WTC11 (cell line): ENCODE data around the gene FUT6. TPM values are rescaled to one million over a fixed set of nuclear protein-coding genes. Genes with fewer than 3 reads are reported as not detected.

Experiments
- ATAC-seq: fragments of 200-7000 bp; cut with Tn5 transposase; 2 replicates; pipeline ENCODE4 v1.10.0; 2021; ENCODE audit warnings: mild to moderate bottlenecking, moderate library complexity
- CTCF ChIA-PET: fragments of 300-600 bp; sonication (Branson Sonifier 250); formaldehyde crosslinking; loops from one replicate; lab custom pipeline; 2021; ENCODE audit warnings: antibody characterized with exemption; lab: Charles Lee
- POLR2A ChIA-PET: fragments of 350-600 bp; sonication (Branson Sonifier 250); formaldehyde crosslinking; loops from one replicate; lab custom pipeline; 2021; ENCODE audit warnings: antibody characterized with exemption; lab: Charles Lee
- DNase-seq: peaks from one replicate; pipeline ENCODE4 v3.0.0; 2021; ENCODE audit warnings: low spot score
- H3K27ac Mint-ChIP-seq: 2 replicates; pipeline ENCODE4 v1.8.0; 2021; ENCODE audit warnings: mixed read lengths
- H3K27me3 Mint-ChIP-seq: 2 replicates; pipeline ENCODE4 v1.8.0; 2021; ENCODE audit warnings: low read depth, mild to moderate bottlenecking, moderate library complexity, mixed read lengths
- H3K36me3 Mint-ChIP-seq: 2 replicates; pipeline ENCODE4 v1.8.0; 2021; ENCODE audit warnings: mixed read lengths
- H3K4me1 Mint-ChIP-seq: 2 replicates; pipeline ENCODE4 v1.8.0; 2022; ENCODE audit warnings: mixed read lengths
- H3K4me3 Mint-ChIP-seq: 2 replicates; pipeline ENCODE4 v1.8.0; 2021; ENCODE audit warnings: mild to moderate bottlenecking, moderate library complexity, mixed read lengths
- H3K9me3 Mint-ChIP-seq: 2 replicates; pipeline ENCODE4 v1.8.0; 2021; ENCODE audit warnings: mixed read lengths
- CREM ChIP-seq: sonication (generic); formaldehyde crosslinking; IDR thresholded peaks from 2 replicates; pipeline ENCODE4 v1.8.1; 2022; ENCODE audit warnings: mild to moderate bottlenecking, missing genetic modification reagents, moderate library complexity
- ERG ChIP-seq: fragments of 250-450 bp; sonication (Bioruptor Pico); IDR thresholded peaks from 2 replicates; pipeline ENCODE4 v1.8.0; 2021; ENCODE audit warnings: mild to moderate bottlenecking
- ESRRA ChIP-seq: sonication (generic); formaldehyde crosslinking; IDR thresholded peaks from 2 replicates; pipeline ENCODE4 v1.8.1; 2022; ENCODE audit warnings: mild to moderate bottlenecking, missing genetic modification reagents, borderline replicate concordance
- FOXP1 ChIP-seq: sonication (generic); formaldehyde crosslinking; IDR thresholded peaks from 2 replicates; pipeline ENCODE4 v1.8.0; 2022; ENCODE audit warnings: missing genetic modification reagents, mild to moderate bottlenecking, moderate library complexity, borderline replicate concordance
- HMGA2 ChIP-seq: fragments of 250-450 bp; sonication (Bioruptor Pico); IDR thresholded peaks from 2 replicates; pipeline ENCODE4 v1.4.0; 2021; ENCODE audit warnings: mild to moderate bottlenecking, moderate library complexity
- JAZF1 ChIP-seq: fragments of 250-450 bp; sonication (Bioruptor Pico); IDR thresholded peaks from 2 replicates; pipeline ENCODE4 v1.9.0; 2021; ENCODE audit warnings: moderate library complexity, mild to moderate bottlenecking, inconsistent platforms
- KAT7 ChIP-seq: sonication (generic); formaldehyde crosslinking; IDR thresholded peaks from 2 replicates; pipeline ENCODE4 v1.8.1; 2023; ENCODE audit warnings: missing genetic modification reagents, mild to moderate bottlenecking, borderline replicate concordance
- MXD4 ChIP-seq: fragments of 250-450 bp; sonication (Bioruptor Pico); IDR thresholded peaks from 2 replicates; pipeline ENCODE4 v1.8.0; 2021; ENCODE audit warnings: mild to moderate bottlenecking, moderate library complexity, borderline replicate concordance
- ZNF138 ChIP-seq: sonication (generic); formaldehyde crosslinking; conservative IDR thresholded peaks from 2 replicates; pipeline ENCODE4 v1.8.1; 2022; ENCODE audit warnings: mild to moderate bottlenecking, moderate library complexity, missing genetic modification reagents
- total RNA-seq: library from RNA; stranded (reverse); gene quantifications from 3 replicates; pipeline ENCODE4 v1.2.3, GENCODE V29; 2021
- TF ChIP-seq, protein P1 (sequence below): sonication (generic); formaldehyde crosslinking; IDR thresholded peaks from 2 replicates; pipeline ENCODE4 v1.8.1; 2022; ENCODE audit warnings: low read depth, missing genetic modification reagents, borderline replicate concordance
- TF ChIP-seq, protein P2 (sequence below): fragments of 250-450 bp; sonication (Bioruptor Pico); conservative IDR thresholded peaks from 2 replicates; pipeline ENCODE4 v1.9.0; 2021; ENCODE audit warnings: mild to moderate bottlenecking
- TF ChIP-seq, protein P3 (sequence below): fragments of 200-600 bp; IDR thresholded peaks from 2 replicates; pipeline ENCODE4 v1.8.0; 2022; ENCODE audit warnings: antibody characterized with exemption
- TF ChIP-seq, protein P4 (sequence below): fragments of 250-450 bp; sonication (Bioruptor Pico); IDR thresholded peaks from 2 replicates; pipeline ENCODE4 v1.9.0; 2021; ENCODE audit warnings: moderate library complexity, mild to moderate bottlenecking, inconsistent platforms, borderline replicate concordance
- TF ChIP-seq, protein P5 (sequence below): sonication (generic); formaldehyde crosslinking; IDR thresholded peaks from 2 replicates; pipeline ENCODE4 v1.8.0; 2022; ENCODE audit warnings: mild to moderate bottlenecking, missing genetic modification reagents
- TF ChIP-seq, protein P6 (sequence below): fragments of 250-450 bp; sonication (Bioruptor Pico); IDR thresholded peaks from 2 replicates; pipeline ENCODE4 v1.9.0; 2021; ENCODE audit warnings: mild to moderate bottlenecking
- TF ChIP-seq, protein P7 (sequence below): sonication (generic); formaldehyde crosslinking; IDR thresholded peaks from 2 replicates; pipeline ENCODE4 v1.8.0; 2022; ENCODE audit warnings: mild to moderate bottlenecking, missing genetic modification reagents

FUT6 gene
- total RNA-seq, 1 experiment from 2014 or later: not detected

DNA sequence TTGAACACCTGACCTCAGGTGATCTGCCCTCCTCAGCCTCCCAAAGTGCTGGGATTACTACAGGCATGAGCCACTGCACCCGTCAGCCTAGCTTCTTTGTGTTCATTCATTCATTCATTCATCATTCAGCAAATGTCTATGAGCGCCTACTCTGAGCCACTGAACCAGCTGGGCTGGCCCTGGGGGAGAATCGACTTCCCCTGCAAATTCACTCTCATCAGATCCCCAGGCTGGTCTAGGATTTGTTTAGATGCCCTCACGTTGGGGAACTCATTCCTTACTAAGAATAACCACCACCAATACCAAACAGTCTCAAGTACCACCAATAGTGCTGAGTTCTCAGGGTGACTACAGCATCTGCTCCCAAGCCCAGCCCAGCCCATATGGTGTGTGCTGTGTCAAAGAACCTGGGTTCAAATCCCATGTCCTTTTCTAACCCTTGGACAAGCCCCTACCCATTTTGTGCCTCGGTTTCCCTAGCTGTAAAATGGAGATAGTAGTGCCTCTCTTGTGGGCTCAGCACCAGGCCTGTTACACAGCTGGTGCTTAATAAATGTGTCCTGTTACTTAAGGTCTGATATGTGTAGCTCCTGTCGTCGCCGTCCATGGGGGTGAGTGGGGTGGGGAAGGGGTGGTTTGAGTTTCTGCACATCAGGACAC, 17.9 kb downstream of the FUT6 start:
- no peak for TF ChIP-seq MXD4 (CRISPR knock-in tag)
- TF ChIP-seq, protein P1, sequence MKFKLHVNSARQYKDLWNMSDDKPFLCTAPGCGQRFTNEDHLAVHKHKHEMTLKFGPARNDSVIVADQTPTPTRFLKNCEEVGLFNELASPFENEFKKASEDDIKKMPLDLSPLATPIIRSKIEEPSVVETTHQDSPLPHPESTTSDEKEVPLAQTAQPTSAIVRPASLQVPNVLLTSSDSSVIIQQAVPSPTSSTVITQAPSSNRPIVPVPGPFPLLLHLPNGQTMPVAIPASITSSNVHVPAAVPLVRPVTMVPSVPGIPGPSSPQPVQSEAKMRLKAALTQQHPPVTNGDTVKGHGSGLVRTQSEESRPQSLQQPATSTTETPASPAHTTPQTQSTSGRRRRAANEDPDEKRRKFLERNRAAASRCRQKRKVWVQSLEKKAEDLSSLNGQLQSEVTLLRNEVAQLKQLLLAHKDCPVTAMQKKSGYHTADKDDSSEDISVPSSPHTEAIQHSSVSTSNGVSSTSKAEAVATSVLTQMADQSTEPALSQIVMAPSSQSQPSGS (CRISPR knock-in tag): no peak
- TF ChIP-seq FOXP1: no peak
- TF ChIP-seq, protein P2, sequence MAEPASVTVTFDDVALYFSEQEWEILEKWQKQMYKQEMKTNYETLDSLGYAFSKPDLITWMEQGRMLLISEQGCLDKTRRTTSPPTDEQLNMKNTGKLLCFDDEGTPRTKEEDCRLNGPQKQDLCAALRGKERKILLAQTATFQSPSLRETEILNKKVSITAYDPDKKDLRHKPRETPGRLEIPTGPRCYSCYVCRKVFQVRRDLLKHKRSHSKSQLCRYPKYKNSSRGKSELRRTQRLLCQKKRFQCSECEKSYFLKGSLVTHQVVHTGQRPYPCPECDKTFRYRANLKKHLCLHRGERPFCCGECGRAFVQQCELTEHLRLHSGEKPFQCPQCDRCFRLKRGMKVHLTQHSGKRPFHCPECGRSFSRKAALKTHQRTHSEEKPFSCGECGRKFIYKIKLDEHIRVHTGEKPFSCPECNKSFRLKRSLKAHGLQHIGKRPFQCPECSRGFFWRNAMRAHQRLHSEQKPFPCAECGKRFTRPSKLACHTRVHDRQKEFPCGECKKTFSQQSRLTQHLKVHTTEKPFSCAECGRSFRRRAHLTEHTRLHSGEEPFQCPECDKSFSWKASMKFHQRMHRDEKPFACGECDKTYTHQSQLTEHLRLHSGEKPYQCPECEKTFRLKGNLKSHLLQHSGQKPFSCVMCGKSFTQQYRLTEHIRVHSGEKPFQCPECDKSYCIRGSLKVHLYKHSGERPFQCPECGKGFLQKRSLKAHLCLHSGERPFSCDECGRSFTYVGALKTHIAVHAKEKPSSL (CRISPR knock-in tag): no peak
- TF ChIP-seq, protein P3, sequence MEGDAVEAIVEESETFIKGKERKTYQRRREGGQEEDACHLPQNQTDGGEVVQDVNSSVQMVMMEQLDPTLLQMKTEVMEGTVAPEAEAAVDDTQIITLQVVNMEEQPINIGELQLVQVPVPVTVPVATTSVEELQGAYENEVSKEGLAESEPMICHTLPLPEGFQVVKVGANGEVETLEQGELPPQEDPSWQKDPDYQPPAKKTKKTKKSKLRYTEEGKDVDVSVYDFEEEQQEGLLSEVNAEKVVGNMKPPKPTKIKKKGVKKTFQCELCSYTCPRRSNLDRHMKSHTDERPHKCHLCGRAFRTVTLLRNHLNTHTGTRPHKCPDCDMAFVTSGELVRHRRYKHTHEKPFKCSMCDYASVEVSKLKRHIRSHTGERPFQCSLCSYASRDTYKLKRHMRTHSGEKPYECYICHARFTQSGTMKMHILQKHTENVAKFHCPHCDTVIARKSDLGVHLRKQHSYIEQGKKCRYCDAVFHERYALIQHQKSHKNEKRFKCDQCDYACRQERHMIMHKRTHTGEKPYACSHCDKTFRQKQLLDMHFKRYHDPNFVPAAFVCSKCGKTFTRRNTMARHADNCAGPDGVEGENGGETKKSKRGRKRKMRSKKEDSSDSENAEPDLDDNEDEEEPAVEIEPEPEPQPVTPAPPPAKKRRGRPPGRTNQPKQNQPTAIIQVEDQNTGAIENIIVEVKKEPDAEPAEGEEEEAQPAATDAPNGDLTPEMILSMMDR: no peak
- TF ChIP-seq, protein P4, sequence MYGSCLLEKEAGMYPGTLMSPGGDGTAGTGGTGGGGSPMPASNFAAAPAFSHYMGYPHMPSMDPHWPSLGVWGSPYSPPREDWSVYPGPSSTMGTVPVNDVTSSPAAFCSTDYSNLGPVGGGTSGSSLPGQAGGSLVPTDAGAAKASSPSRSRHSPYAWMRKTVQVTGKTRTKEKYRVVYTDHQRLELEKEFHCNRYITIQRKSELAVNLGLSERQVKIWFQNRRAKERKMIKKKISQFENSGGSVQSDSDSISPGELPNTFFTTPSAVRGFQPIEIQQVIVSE (CRISPR knock-in tag): no peak
- no peak for TF ChIP-seq ERG (CRISPR knock-in tag)
- TF ChIP-seq, protein P5, sequence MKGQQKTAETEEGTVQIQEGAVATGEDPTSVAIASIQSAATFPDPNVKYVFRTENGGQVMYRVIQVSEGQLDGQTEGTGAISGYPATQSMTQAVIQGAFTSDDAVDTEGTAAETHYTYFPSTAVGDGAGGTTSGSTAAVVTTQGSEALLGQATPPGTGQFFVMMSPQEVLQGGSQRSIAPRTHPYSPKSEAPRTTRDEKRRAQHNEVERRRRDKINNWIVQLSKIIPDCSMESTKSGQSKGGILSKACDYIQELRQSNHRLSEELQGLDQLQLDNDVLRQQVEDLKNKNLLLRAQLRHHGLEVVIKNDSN (CRISPR knock-in tag): no peak
- TF ChIP-seq JAZF1 (CRISPR knock-in tag): no peak
- TF ChIP-seq CREM (CRISPR knock-in tag): no peak
- no peak for TF ChIP-seq KAT7 (CRISPR knock-in tag)
- TF ChIP-seq ZNF138 (CRISPR knock-in tag): no peak
- TF ChIP-seq, protein P6, sequence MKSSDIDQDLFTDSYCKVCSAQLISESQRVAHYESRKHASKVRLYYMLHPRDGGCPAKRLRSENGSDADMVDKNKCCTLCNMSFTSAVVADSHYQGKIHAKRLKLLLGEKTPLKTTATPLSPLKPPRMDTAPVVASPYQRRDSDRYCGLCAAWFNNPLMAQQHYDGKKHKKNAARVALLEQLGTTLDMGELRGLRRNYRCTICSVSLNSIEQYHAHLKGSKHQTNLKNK (CRISPR knock-in tag): no peak
- TF ChIP-seq, protein P7, sequence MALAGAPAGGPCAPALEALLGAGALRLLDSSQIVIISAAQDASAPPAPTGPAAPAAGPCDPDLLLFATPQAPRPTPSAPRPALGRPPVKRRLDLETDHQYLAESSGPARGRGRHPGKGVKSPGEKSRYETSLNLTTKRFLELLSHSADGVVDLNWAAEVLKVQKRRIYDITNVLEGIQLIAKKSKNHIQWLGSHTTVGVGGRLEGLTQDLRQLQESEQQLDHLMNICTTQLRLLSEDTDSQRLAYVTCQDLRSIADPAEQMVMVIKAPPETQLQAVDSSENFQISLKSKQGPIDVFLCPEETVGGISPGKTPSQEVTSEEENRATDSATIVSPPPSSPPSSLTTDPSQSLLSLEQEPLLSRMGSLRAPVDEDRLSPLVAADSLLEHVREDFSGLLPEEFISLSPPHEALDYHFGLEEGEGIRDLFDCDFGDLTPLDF: no peak
- no peak for TF ChIP-seq HMGA2 (CRISPR knock-in tag)
- no peak for TF ChIP-seq ESRRA (CRISPR knock-in tag)
- ChIA-PET POLR2A (interaction anchor here (0.6 kb wide), 1 partner anchor 269 kb away, joined by 3 read pairs; no protein-coding TSS in a partner anchor), CTCF (interaction anchor here (0.9 to 6.1 kb wide), 3 partner anchors 15 to 201 kb away, joined by 3 to 70 read pairs (median 18); partner anchors contain the start of gene NRTN)
- Mint-ChIP-seq H3K36me3 (no peaks in the 10 kb centered on the region), H3K4me1 (no peaks in the 10 kb centered on the region), H3K27me3 (peaks cover 5% of the 10 kb centered on the region), H3K4me3 (no peak overlapping the region), H3K9me3 (no peaks in the 10 kb centered on the region), H3K27ac (no peak overlapping the region)
- ATAC-seq (no peak), DNase-seq (no peak)
